Measurements from ENCODE around the gene ZBTB47.

DNA sequence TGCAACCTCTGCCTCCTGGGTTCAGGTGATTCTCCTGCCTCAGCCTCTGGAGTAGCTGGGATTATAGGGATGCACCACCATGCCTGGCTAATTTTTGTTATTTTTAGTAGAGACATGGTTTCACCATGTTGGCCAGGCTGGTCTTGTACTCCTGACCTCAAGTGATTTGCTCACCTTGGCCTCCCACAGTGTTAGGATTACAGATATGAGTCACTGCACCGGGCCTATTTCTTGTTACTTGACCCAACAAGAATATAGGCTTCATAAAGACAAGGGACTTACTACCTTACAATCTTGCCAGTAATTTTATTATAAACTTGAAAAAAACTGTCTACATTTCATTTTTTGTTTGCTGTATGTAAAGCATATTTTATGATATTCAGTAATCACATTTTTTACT lies 21.4 kb upstream of the ZBTB47 start:
- no peak for TF ChIP-seq EZH2 (IDR thresholded peaks at IDR 0.05)
- TF ChIP-seq POLR2AphosphoS5 (IDR thresholded peaks at IDR 0.05; ENCODE audit: borderline replicate concordance, low read depth, low read length), result no peak

Measured in SK-N-MC (cell line).